Measurements from ENCODE around the gene SLC2A6. TPM values are rescaled to one million over a fixed set of nuclear protein-coding genes. Genes with fewer than 3 reads are reported as not detected.

SLC2A6 gene, protein sequence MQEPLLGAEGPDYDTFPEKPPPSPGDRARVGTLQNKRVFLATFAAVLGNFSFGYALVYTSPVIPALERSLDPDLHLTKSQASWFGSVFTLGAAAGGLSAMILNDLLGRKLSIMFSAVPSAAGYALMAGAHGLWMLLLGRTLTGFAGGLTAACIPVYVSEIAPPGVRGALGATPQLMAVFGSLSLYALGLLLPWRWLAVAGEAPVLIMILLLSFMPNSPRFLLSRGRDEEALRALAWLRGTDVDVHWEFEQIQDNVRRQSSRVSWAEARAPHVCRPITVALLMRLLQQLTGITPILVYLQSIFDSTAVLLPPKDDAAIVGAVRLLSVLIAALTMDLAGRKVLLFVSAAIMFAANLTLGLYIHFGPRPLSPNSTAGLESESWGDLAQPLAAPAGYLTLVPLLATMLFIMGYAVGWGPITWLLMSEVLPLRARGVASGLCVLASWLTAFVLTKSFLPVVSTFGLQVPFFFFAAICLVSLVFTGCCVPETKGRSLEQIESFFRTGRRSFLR
- total RNA-seq, result 22.8 TPM

DNA sequence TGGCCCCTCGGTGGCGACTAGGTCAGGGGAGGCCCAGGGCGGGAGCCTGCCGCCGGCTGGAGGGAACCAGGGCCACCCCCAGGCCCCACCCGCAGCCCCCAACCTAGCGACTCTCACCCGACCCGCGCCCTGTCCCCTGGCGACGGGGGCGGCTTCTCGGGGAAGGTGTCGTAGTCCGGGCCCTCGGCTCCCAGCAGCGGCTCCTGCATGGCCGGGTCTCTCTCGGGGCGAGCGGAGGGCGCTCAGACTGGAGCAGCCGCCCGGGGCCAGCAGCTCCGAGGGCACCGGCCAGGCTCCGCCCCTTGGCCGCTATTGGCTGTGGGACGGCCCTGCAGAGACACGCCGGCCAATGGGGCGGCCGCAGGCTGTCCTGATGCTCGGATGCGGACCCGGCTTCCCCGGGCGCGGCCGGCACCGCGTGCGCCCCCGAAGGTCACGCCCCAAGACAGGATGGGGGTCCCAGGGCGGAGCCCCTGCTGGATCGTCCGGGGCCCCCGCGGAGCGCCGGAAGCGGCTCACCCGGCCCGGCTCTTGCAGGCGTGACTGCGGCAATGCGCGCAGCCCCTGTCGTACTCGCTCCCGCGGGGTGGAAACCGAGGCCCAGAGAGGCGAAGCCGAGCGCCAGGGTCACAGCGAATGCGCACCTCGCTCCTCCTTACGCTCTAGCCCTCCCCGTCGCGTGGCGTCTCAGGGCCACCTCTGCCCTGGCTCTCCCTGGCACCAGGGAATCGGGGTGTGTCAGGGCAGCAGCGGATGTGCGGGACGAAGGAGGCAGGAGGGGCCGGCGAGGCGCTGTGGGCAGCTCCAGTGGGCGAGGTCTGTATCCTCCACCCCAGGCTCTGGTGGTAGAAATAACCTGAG lies at the start of gene SLC2A6:
SLC2A6 (minus strand) TSS at position 249 of the 861 bp plus-strand sequence; CDS start at position 209, 40 bp downstream.

DNA sequence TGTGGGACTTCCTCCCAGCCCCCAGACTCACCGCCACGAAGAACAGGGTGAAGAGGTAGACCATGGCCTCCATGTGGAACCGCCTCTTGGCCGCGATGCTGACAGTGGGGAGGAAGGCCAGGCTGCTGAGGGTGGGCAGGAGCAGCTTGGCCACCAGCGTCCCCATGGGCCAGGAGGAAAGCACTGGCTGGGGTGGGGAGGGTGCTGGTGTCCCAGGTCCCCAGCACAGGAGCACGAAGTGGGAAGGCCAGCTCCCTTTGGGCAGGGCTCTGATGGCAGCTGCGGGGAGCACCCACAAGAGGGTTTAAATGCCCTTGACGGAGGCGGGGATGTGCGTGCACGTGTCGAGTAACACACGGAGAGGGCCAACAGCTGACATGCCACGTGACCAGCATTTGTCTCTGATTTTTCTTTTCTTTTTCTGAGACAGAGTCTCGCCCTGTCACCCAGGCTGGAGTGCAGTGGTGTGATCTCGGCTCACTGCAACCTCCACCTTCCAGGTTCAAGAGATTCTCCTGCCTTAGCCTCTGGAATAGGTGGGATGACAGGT lies 45.9 kb upstream of the SLC2A6 start, which contains the start of gene MYMK:
MYMK (minus strand) TSS at position 281 of the 550 bp plus-strand sequence; CDS start at position 166, 115 bp downstream.

DNA sequence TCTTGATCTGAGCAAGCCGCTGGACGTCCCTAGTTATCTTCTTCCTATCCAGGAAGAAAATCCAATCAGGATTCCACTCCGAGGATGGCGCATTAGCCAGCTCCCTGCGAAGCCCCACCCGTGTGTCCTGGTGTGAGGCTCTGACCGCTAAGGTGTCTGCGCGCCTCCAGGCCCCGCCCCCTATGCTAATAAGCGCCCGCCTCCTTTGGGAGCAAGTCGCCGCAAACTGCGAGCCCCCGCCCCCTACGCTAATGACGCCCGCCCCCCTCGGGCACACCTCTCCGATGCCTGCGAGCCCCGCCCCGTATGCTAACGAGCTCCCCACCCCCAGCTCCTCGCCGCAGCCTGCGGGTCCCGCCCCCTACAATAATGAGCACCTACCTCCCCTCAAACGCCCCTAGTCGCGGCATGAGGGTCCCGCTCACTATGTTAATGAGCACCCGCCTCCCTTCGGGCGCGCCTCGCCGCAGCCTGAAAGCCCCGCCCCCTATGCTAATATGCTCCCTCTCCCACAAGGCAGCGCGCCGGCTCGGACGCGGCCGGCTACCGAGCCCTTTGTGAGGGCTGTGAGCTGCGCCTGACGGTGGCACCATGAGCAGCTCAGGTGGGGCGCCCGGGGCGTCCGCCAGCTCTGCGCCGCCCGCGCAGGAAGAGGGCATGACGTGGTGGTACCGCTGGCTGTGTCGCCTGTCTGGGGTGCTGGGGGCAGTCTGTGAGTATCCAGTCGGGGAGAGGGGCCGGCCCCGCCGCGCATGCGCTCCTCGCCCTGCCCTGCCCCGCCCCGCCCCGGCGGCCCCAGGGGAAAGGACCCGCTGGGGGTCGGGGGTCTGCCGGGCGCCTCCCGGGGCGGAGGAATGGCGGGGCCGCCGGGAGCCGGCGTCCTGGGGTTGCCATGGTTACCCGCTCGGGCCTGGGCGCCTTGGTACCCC lies 19.2 kb downstream of the SLC2A6 start, which contains the start of gene CACFD1:
CACFD1 (plus strand) TSS at position 503 of the 929 bp plus-strand sequence; CDS start at position 592, 89 bp downstream.

DNA sequence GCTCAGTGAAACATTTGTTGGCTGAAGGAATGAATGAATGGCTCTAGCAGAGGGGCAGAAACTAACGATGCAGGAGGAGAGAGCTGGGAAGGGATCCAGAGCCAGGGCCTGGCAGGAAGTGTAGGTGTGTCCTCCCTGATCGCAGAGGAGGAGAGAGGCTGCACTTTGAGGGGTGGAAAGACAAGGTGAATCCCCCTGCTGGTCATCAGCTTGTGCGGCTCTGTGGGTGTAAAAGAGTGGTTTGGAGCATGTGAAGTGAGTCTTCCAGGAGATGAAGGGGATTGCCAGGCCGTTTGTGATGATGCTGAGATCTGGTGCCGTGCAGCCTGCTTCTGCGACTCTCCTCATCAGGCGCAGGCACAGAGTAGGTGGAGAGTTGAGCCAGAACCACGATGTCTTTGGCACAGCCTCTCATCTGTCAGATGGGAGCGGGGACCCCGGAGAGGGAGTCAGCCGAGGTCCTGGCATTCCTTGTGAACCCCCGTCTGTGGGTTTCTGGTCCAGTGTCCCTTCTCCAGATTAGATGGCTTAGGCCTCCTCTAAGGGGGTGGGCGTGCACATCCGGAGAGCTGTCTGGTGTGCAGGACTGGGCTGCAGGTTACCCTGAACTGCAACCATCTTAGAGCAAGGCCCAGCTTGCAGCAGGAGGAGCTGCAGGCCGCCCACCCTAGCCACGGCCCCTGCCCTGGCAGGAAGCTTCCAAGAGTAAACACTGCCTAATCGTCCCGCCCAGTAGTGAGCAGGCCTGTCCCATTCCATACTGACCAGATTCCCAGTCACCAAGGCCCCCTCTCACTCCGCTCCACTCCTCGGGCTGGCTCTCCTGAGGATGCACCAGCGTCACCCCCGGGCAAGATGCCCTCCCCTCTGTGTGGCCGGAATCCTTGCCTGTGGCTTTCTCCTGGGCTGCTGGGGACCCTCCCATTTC lies 57.0 kb downstream of the SLC2A6 start, which contains the start of gene ADAMTS13:
ADAMTS13 (plus strand) TSS at position 753 of the 928 bp plus-strand sequence; CDS start at position 830, 77 bp downstream.

Other genes starting within 250 kb of the SLC2A6 start
- gene ABO, start 203.9 kb downstream of the SLC2A6 start, total RNA-seq, result under 0.01 TPM
- gene SURF6, start 142.9 kb downstream of the SLC2A6 start, total RNA-seq, result 18.2 TPM
- gene MED22, start 131.0 kb downstream of the SLC2A6 start, total RNA-seq, result 15.9 TPM
- 914 TPM for gene RPL7A, start 130.9 kb downstream of the SLC2A6 start, total RNA-seq
- 17.8 TPM for gene SURF1, start 122.6 kb downstream of the SLC2A6 start, total RNA-seq
- 19.6 TPM for gene SURF2, start 122.5 kb downstream of the SLC2A6 start, total RNA-seq
- 91.3 TPM for gene SURF4, start 103.0 kb downstream of the SLC2A6 start, total RNA-seq
- 3.0 TPM for gene STKLD1, start 102.7 kb downstream of the SLC2A6 start, total RNA-seq
- gene REXO4, start 61.1 kb downstream of the SLC2A6 start, total RNA-seq, result 13.6 TPM
- gene ADAMTS13, start 56.7 kb downstream of the SLC2A6 start, total RNA-seq, result 3.5 TPM
- 23.1 TPM for gene CACFD1, start 19.1 kb downstream of the SLC2A6 start, total RNA-seq
- not detected for gene MYMK, start 45.9 kb upstream of the SLC2A6 start, total RNA-seq
- gene ADAMTSL2, start 55.6 kb upstream of the SLC2A6 start, total RNA-seq, result 6.0 TPM
- 11.3 TPM for gene FAM163B, start 130.3 kb upstream of the SLC2A6 start, total RNA-seq
- under 0.01 TPM for gene DBH, start 157.3 kb upstream of the SLC2A6 start, total RNA-seq

Measured in diencephalon (tissue), 1 donor.